Measurements from ENCODE around the gene CD6.

DNA sequence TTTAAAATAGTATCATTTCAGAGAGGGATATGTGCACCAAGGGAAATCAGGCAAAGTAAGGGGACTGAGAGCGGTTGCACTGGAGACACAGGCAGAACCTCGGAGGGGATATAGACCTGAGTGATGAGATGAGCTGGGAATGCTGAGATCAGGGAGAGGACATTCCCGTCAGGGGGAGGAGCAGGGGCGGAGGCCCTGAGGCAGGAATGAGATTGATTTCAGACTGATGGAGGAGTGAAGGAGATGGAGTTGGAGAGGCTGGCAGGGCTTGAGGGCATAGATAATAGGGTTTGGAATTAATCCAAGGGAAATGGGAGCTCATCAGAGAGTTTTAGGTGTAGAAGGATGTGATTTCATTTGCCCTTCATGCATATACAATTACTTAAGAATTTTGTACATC, 13.2 kb downstream of the CD6 start:
- TF ChIP-seq GATA2 (IDR thresholded peaks at IDR 0.05; ENCODE audit: low read depth, low read length) (no peak), GATA3 (IDR thresholded peaks at IDR 0.05; ENCODE audit: low read depth, low read length) (no peak)
